Measurements from ENCODE around the gene HYDIN.

Gene HYDIN

DNA sequence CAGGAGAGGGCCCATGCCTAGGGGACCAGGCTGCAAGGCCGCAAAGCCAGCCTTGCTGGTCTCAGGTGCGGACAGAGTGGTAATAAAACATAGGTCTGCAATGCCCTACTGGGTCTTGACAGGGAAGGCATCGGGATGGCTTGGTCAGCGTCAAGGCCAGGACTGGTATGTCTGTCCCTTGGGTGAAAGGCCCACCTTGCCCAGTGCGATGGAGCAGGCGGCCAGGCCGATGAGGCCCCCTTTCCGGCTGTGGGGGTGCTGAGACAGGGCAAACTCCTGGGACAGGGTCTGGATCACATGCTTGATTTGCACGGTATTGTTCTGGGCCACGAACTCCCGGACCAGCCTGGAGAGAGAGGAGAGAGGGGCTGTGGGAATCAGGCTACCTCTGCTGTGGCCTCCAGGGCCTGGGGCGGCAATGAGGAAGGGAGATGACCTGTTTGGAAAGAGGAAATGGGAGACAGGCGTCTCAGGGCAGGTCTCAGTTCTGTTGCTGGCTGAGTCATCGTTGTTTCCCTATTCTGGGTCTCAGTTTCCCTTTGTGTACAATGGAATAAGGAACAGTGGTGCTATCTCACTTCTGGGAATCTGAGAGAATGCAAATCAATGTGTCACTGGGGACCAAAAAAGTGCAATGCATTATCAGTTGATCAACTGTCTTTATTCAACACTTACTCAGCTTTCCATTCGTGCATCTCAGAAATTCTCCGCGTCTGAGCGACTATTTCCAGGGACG is 444.3 kb downstream of the HYDIN start:
- TF ChIP-seq FOXP2 (optimal IDR thresholded peaks at IDR 0.05; ENCODE audit: borderline replicate concordance, extremely low read depth, extremely low read length, insufficient read depth) (no peak), TAF1 (IDR thresholded peaks at IDR 0.05; ENCODE audit: borderline replicate concordance, insufficient read depth, low read length) (no peak), SIN3A (IDR thresholded peaks at IDR 0.05; ENCODE audit: borderline replicate concordance, insufficient read depth, low read length) (no peak), POLR2AphosphoS5 (IDR thresholded peaks at IDR 0.05; ENCODE audit: low read depth, low read length) (no peak)
- TF ChIP-seq, protein P1, sequence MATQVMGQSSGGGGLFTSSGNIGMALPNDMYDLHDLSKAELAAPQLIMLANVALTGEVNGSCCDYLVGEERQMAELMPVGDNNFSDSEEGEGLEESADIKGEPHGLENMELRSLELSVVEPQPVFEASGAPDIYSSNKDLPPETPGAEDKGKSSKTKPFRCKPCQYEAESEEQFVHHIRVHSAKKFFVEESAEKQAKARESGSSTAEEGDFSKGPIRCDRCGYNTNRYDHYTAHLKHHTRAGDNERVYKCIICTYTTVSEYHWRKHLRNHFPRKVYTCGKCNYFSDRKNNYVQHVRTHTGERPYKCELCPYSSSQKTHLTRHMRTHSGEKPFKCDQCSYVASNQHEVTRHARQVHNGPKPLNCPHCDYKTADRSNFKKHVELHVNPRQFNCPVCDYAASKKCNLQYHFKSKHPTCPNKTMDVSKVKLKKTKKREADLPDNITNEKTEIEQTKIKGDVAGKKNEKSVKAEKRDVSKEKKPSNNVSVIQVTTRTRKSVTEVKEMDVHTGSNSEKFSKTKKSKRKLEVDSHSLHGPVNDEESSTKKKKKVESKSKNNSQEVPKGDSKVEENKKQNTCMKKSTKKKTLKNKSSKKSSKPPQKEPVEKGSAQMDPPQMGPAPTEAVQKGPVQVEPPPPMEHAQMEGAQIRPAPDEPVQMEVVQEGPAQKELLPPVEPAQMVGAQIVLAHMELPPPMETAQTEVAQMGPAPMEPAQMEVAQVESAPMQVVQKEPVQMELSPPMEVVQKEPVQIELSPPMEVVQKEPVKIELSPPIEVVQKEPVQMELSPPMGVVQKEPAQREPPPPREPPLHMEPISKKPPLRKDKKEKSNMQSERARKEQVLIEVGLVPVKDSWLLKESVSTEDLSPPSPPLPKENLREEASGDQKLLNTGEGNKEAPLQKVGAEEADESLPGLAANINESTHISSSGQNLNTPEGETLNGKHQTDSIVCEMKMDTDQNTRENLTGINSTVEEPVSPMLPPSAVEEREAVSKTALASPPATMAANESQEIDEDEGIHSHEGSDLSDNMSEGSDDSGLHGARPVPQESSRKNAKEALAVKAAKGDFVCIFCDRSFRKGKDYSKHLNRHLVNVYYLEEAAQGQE (IDR thresholded peaks at IDR 0.05; ENCODE audit: insufficient read depth in 1 of 2, low read depth in 2 of 2, low read length in 2 of 2) = no peak

DNA sequence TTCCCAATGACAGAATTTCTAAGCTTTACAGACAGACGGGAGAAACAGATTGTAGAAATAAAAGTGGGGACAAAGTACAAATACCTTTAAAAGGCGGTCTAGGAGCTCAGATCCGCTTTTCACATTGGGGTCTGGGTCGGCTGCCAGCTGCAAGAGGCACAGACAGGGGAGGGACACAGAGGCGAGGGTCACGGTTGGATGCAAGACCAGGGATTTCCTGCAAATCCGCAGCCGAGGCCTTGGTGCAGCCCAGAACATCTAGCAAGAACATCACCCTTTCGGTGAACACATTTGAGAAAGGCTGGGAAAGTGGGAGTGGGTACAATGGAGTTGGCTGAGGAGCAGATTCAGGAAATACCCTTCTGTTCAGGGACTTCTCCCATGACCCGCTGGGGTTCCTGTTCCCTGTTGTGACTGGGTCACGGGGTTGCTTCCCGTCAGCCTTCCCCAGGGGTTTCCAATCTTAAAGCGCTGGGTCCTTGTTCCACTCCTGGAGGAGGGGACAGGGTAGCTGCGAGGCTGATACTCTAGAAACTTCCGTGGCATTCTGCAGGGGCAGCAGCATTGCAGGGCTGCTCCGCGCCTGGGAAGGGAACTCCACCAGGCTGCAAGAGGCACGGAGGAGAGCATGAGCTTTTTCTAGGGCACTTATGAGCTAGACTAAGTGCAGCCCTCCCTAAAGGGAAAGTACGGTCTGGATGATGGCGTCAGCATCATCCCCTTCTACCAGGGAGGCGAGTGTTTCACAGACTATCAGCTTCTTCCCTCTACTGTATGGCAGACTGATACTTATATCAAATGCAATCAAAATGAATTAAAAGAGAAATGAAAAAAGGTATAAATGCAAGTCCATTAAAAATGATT is 445.6 kb downstream of the HYDIN start:
- TF ChIP-seq, protein P1 (IDR thresholded peaks at IDR 0.05; ENCODE audit: insufficient read depth in 1 of 2, low read depth in 2 of 2, low read length in 2 of 2) = no peak
- TF ChIP-seq FOXP2 (optimal IDR thresholded peaks at IDR 0.05; ENCODE audit: borderline replicate concordance, extremely low read depth, extremely low read length, insufficient read depth) (no peak), SIN3A (IDR thresholded peaks at IDR 0.05; ENCODE audit: borderline replicate concordance, insufficient read depth, low read length) (no peak), POLR2AphosphoS5 (IDR thresholded peaks at IDR 0.05; ENCODE audit: low read depth, low read length) (no peak), TAF1 (IDR thresholded peaks at IDR 0.05; ENCODE audit: borderline replicate concordance, insufficient read depth, low read length) (no peak)

DNA sequence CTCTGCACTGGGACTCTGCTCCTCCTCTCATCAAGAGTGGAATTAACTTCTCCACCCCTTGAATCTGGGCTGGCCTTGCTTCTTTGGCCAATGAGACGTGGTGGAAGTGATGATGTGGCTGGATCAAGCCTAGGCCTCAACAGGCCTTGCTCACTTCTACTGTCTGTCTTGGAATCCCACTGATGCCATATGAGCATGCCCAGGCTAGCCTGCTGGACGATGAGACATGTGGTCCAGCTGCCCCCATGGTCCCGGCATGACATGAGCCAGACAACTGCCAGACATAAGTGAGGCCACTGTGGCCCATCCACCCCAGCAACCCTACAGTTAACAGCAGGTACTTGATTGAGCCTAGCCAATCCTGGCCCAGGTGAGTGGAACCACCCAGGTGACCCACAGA is 448.3 kb downstream of the HYDIN start:
- TF ChIP-seq, protein P1 (IDR thresholded peaks at IDR 0.05; ENCODE audit: insufficient read depth in 1 of 2, low read depth in 2 of 2, low read length in 2 of 2) = no peak
- TF ChIP-seq POLR2AphosphoS5 (IDR thresholded peaks at IDR 0.05; ENCODE audit: low read depth, low read length) (no peak), FOXP2 (optimal IDR thresholded peaks at IDR 0.05; ENCODE audit: borderline replicate concordance, extremely low read depth, extremely low read length, insufficient read depth) (no peak), SIN3A (IDR thresholded peaks at IDR 0.05; ENCODE audit: borderline replicate concordance, insufficient read depth, low read length) (no peak), TAF1 (IDR thresholded peaks at IDR 0.05; ENCODE audit: borderline replicate concordance, insufficient read depth, low read length) (no peak)

DNA sequence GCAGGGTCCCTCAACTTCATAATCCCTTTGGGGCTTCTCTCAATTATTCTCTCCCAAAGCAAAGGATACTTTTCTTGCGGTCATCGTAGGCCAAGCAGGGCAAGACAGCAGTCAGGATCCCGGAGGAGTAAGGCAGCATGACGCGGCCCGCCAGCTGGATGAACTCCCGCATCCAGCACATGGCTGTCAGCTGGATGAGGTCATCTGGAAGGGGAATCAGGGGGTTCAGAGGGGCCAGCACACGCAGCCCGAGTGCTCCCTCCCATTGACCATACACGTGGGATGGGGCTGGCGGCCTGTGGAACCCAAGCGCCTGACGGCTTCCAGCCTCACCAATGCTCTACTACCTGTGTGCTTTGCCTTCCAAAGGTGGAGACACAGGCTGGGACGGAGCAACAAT is 448.7 kb downstream of the HYDIN start:
- TF ChIP-seq FOXP2 (optimal IDR thresholded peaks at IDR 0.05; ENCODE audit: borderline replicate concordance, extremely low read depth, extremely low read length, insufficient read depth) (no peak), TAF1 (IDR thresholded peaks at IDR 0.05; ENCODE audit: borderline replicate concordance, insufficient read depth, low read length) (no peak), SIN3A (IDR thresholded peaks at IDR 0.05; ENCODE audit: borderline replicate concordance, insufficient read depth, low read length) (no peak), POLR2AphosphoS5 (IDR thresholded peaks at IDR 0.05; ENCODE audit: low read depth, low read length) (no peak)
- TF ChIP-seq, protein P1 (IDR thresholded peaks at IDR 0.05; ENCODE audit: insufficient read depth in 1 of 2, low read depth in 2 of 2, low read length in 2 of 2) = no peak
